ENCODE data around the gene TSPAN13.

TSPAN13 gene

GRCh38 chr7:16817536-16817935 is 64.0 kb downstream of the TSPAN13 start:
- no peak for DNase-seq
- intact Hi-C loops (cut with DNase I; ENCODE audit: low total_unique reads) = no loop called here

GRCh38 chr7:16818732-16819131 is 65.2 kb downstream of the TSPAN13 start:
- Histone ChIP-seq H3K4me3 (no peak overlapping the region), H3K27ac (no peak overlapping the region), H3K9me3 (no peaks in the 10 kb centered on the region), H3K27me3 (no peaks in the 10 kb centered on the region), H3K4me1 (peaks cover 0 to 4% (median 3%) of the 10 kb centered on the region in 4 donors), H3K36me3 (no peaks in the 10 kb centered on the region)
- no peak for TF ChIP-seq CTCF (IDR thresholded peaks at IDR 0.05)
- no peak for DNase-seq
- intact Hi-C loops (cut with DNase I; ENCODE audit: low total_unique reads) = no loop called here

More at GRCh38 chr7:16817536-16817935, 64.0 kb downstream of the TSPAN13 start:
- no peaks in the 10 kb centered on the region for H3K27me3 ChIP-seq
- H3K4me1 ChIP-seq = peaks cover 0 to 16% (median 11%) of the 10 kb centered on the region in 4 donors
- no peak overlapping the region for H3K27ac ChIP-seq
- H3K4me3 ChIP-seq = no peak overlapping the region
- H3K9me3 ChIP-seq = no peaks in the 10 kb centered on the region
- no peak for TF ChIP-seq CTCF (IDR thresholded peaks at IDR 0.05)
- H3K36me3 ChIP-seq = no peaks in the 10 kb centered on the region

- Histone ChIP-seq H3K9me3 (no peaks in the 10 kb centered on the region), H3K27me3 (no peaks in the 10 kb centered on the region), H3K36me3 (no peaks in the 10 kb centered on the region), H3K27ac (no peak overlapping the region), H3K4me1 (no peaks in the 10 kb centered on the region), H3K4me3 (no peak overlapping the region)
- intact Hi-C loops (cut with DNase I; ENCODE audit: low total_unique reads) = no loop called here
- no peak for DNase-seq
- no peak for TF ChIP-seq CTCF (IDR thresholded peaks at IDR 0.05)
Observed at GRCh38 chr7:16822029-16822428, 68.5 kb downstream of the TSPAN13 start.

- Histone ChIP-seq H3K9me3 (no peaks in the 10 kb centered on the region), H3K4me1 (no peaks in the 10 kb centered on the region), H3K27me3 (no peaks in the 10 kb centered on the region), H3K4me3 (no peak overlapping the region), H3K27ac (no peak overlapping the region), H3K36me3 (no peaks in the 10 kb centered on the region)
- intact Hi-C loops (cut with DNase I; ENCODE audit: low total_unique reads) = no loop called here
- no peak for DNase-seq
- no peak for TF ChIP-seq CTCF (IDR thresholded peaks at IDR 0.05)
Observed at GRCh38 chr7:16826060-16826459, 72.5 kb downstream of the TSPAN13 start.

GRCh38 chr7:16833373-16833772 is 79.8 kb downstream of the TSPAN13 start:
- H3K4me3 ChIP-seq = no peak overlapping the region
- H3K27ac ChIP-seq = no peak overlapping the region
- no peaks in the 10 kb centered on the region for H3K36me3 ChIP-seq
- intact Hi-C loops (cut with DNase I; ENCODE audit: low total_unique reads) = no loop called here
- H3K27me3 ChIP-seq = no peaks in the 10 kb centered on the region
- DNase-seq = no peak
- TF ChIP-seq CTCF (IDR thresholded peaks at IDR 0.05) = no peak
- no peaks in the 10 kb centered on the region for H3K9me3 ChIP-seq
- H3K4me1 ChIP-seq = no peaks in the 10 kb centered on the region

Measured in tibial artery (tissue), 4 donors.